Midbrain (tissue), 1 donor: ENCODE data around the gene RBM15B.

Experiments
- DNase-seq: peaks from one replicate; lab custom pipeline; 2025; lab: John Stamatoyannopoulos, UW

The RBM15B gene

DNA sequence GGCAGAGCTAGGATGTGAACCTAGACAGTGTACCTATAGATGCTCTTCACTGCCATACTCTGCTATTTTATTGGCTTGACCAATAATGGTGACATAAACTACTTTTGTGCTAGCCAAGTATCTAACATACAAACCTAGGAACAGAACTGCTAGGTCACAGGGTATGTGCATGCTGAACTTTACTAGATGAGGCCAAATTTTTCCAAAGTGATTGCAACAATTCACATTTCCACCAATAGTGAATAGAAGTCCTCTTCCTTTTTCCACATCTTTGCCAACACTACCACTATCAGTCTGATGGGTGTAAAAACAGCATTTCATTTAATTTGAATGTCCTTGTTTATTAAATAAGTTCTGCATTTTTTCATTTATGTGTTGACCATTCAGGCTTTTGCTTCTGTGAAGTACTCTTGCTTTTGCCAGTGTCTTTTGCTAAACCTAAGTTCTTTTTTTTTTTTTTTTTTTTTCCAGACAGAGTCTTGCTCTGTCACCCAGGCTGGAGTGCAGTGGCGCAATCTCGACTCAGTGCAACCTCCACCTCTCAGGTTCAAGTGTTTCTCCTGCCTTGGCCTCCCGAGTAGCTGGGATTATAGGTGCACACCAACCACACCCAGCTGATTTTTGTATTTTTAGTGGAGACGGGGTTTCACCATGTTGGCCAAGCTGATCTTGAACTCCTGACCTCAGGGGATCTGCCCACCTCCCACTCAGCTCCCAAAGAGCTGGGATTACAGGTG lies 54.6 kb downstream of the RBM15B start:
- no peak for DNase-seq
